Lower leg skin (tissue), 3 donors: Measurements from ENCODE around the gene AATF.

Experiments
- POLR2A ChIP-seq, 2 donors: fragments of 450-650 bp; IDR thresholded peaks; one replicate each; pipeline ENCODE4 v1.6.1; 2016 to 2017; ENCODE audit warnings: antibody characterized with exemption in 2 of 2, mild to moderate bottlenecking in 1 of 2, moderate library complexity in 1 of 2
- TF ChIP-seq, protein P1 (sequence below), 3 donors: fragments of 450-650 bp; IDR thresholded peaks; one replicate each; pipeline ENCODE4 v1.5.1; 2016; ENCODE audit warnings: antibody characterized with exemption in 3 of 3, mild to moderate bottlenecking in 3 of 3, moderate library complexity in 2 of 3

DNA sequence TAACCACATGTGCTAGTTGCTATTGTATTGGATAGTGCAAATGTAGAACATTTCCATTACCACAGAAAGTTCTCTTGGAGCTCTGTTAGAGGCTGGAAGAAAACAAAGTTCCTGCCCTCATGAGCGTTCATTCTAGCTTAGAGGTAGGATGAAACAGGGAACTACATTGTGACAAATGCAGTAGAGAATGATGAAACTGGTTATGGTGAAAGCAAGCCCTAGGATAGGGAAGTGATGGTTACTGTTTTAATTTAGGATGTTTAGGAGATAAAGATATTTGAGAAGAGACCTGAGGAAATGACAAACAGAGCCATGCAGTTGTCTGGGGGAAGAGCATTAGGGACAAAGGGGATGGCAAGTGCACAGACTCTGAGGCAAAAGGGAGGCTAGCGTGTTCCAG lies 50.7 kb downstream of the AATF start:
- TF ChIP-seq, protein P1, sequence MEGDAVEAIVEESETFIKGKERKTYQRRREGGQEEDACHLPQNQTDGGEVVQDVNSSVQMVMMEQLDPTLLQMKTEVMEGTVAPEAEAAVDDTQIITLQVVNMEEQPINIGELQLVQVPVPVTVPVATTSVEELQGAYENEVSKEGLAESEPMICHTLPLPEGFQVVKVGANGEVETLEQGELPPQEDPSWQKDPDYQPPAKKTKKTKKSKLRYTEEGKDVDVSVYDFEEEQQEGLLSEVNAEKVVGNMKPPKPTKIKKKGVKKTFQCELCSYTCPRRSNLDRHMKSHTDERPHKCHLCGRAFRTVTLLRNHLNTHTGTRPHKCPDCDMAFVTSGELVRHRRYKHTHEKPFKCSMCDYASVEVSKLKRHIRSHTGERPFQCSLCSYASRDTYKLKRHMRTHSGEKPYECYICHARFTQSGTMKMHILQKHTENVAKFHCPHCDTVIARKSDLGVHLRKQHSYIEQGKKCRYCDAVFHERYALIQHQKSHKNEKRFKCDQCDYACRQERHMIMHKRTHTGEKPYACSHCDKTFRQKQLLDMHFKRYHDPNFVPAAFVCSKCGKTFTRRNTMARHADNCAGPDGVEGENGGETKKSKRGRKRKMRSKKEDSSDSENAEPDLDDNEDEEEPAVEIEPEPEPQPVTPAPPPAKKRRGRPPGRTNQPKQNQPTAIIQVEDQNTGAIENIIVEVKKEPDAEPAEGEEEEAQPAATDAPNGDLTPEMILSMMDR (IDR thresholded peaks at IDR 0.05), result no peak
- no peak for TF ChIP-seq POLR2A (IDR thresholded peaks at IDR 0.05)
